SU-DHL-6 (cell line): ENCODE measurements around the gene PRXL2B.

Experiments used
- H2AFZ ChIP-seq: fragments of 200-600 bp; sonication (generic); 2 replicates; pipeline ENCODE4 v1.6.1; 2014; ENCODE audit warnings: low read depth, mild to moderate bottlenecking, moderate library complexity, mixed read lengths, antibody characterized with exemption, low read length; ENCODE audit not compliant: severe bottlenecking
- H3F3A ChIP-seq: fragments of 200-600 bp; shearing (Covaris generic); 2 replicates; pipeline ENCODE4 v1.6.0; 2016; ENCODE audit warnings: antibody characterized with exemption, mild to moderate bottlenecking; ENCODE audit not compliant: insufficient read depth
- H3K27ac ChIP-seq: fragments of 200-600 bp; sonication (generic); 2 replicates; pipeline ENCODE4 v1.5.1; 2016; ENCODE audit warnings: low read depth, mild to moderate bottlenecking, low read length, moderate library complexity, mixed read lengths
- H3K27me3 ChIP-seq: fragments of 200-600 bp; sonication (generic), shearing (Covaris generic); 2 replicates; pipeline ENCODE4 v1.6.0; 2014; ENCODE audit warnings: mild to moderate bottlenecking, low read length
- H3K36me3 ChIP-seq: fragments of 200-600 bp; sonication (generic); 2 replicates; pipeline ENCODE4 v1.6.1; 2014; ENCODE audit warnings: mild to moderate bottlenecking, low read length, mixed read lengths
- H3K4me2 ChIP-seq: fragments of 300-600, 200-600 bp; shearing (Covaris generic), sonication (generic); 2 replicates; pipeline ENCODE4 v1.6.0; 2014; ENCODE audit warnings: low read length, low read depth, mild to moderate bottlenecking; ENCODE audit not compliant: poor library complexity, severe bottlenecking
- H3K4me3 ChIP-seq: fragments of 200-600 bp; sonication (generic); 2 replicates; pipeline ENCODE4 v1.5.1; 2014; ENCODE audit warnings: antibody characterized with exemption, low read length, mild to moderate bottlenecking, mixed read lengths; ENCODE audit not compliant: insufficient read depth, poor library complexity, severe bottlenecking
- H3K79me2 ChIP-seq: fragments of 200-600 bp; sonication (generic); 2 replicates; pipeline ENCODE4 v1.6.1; 2014; ENCODE audit warnings: mild to moderate bottlenecking, low read length, moderate library complexity; ENCODE audit not compliant: insufficient read depth
- H3K9ac ChIP-seq: fragments of 200-600 bp; sonication (generic); 2 replicates; pipeline ENCODE4 v1.7.0; 2014; ENCODE audit warnings: mild to moderate bottlenecking, low read length
- H3K9me2 ChIP-seq: fragments of 200-600 bp; sonication (generic); replicated peaks from 2 replicates; pipeline ENCODE4 v1.6.1; 2014; ENCODE audit warnings: low read length; ENCODE audit not compliant: insufficient read depth
- H3K9me3 ChIP-seq: fragments of 200-600 bp; sonication (generic); 2 replicates; pipeline ENCODE4 v1.6.1; 2014; ENCODE audit warnings: low read length, mixed read lengths; ENCODE audit not compliant: insufficient read depth
- H4K20me1 ChIP-seq: fragments of 200-600 bp; sonication (generic); 2 replicates; pipeline ENCODE4 v1.6.1; 2014; ENCODE audit warnings: low read depth, mild to moderate bottlenecking, antibody characterized with exemption, low read length, moderate library complexity, mixed read lengths
- CTCF ChIP-seq: fragments of 200-600 bp; sonication (generic); IDR thresholded peaks from one replicate; pipeline ENCODE4 v1.5.1; 2017; ENCODE audit warnings: antibody characterized with exemption, mild to moderate bottlenecking, low read length, moderate library complexity; ENCODE audit not compliant: insufficient read depth, poor library complexity, severe bottlenecking
- EZH2phosphoT487 ChIP-seq: fragments of 200-600 bp; sonication (generic), shearing (Covaris generic); conservative IDR thresholded peaks from 2 replicates; pipeline ENCODE4 v1.6.1; 2018; ENCODE audit warnings: mild to moderate bottlenecking, antibody characterized with exemption, low read length, moderate library complexity, mixed read lengths

PRXL2B gene

GRCh38 chr1:2598329-2598931 lies 11.9 kb downstream of the PRXL2B start:
- no peak overlapping the region for H3K4me3 ChIP-seq
- H2AFZ ChIP-seq = no peak overlapping the region

GRCh38 chr1:2601721-2602303 lies 15.2 kb downstream of the PRXL2B start:
- Histone ChIP-seq H3K36me3 (no peaks in the 10 kb centered on the region), H3K4me2 (no peak overlapping the region), H3K9me2 (no peaks in the 10 kb centered on the region), H3K9ac (no peak overlapping the region), H3K4me3 (no peak overlapping the region), H2AFZ (no peak overlapping the region), H3K9me3 (no peaks in the 10 kb centered on the region), H4K20me1 (no peaks in the 10 kb centered on the region), H3K27ac (no peak overlapping the region), H3K27me3 (no peaks in the 10 kb centered on the region), H3F3A (no peaks in the 10 kb centered on the region), H3K79me2 (no peaks in the 10 kb centered on the region)
- TF ChIP-seq EZH2phosphoT487 = no peak
- TF ChIP-seq CTCF = no peak

More at GRCh38 chr1:2598329-2598931, 11.9 kb downstream of the PRXL2B start:
- Histone ChIP-seq H3K4me2 (no peak overlapping the region), H3K79me2 (no peaks in the 10 kb centered on the region), H3K9ac (no peak overlapping the region), H3K9me3 (no peaks in the 10 kb centered on the region), H3K27ac (no peak overlapping the region), H3K27me3 (no peaks in the 10 kb centered on the region), H3F3A (no peaks in the 10 kb centered on the region), H4K20me1 (no peaks in the 10 kb centered on the region), H3K9me2 (no peaks in the 10 kb centered on the region), H3K36me3 (no peaks in the 10 kb centered on the region)
- TF ChIP-seq CTCF = no peak
- no peak for TF ChIP-seq EZH2phosphoT487

GRCh38 chr1:2602311-2602835 lies 15.8 kb downstream of the PRXL2B start:
- Histone ChIP-seq H3K9ac (no peak overlapping the region), H3K27ac (no peak overlapping the region), H3K79me2 (no peaks in the 10 kb centered on the region), H3K4me3 (no peak overlapping the region), H3K36me3 (no peaks in the 10 kb centered on the region), H2AFZ (no peak overlapping the region), H4K20me1 (no peaks in the 10 kb centered on the region), H3K9me3 (no peaks in the 10 kb centered on the region), H3K27me3 (no peaks in the 10 kb centered on the region), H3K9me2 (no peaks in the 10 kb centered on the region), H3K4me2 (no peak overlapping the region), H3F3A (no peaks in the 10 kb centered on the region)
- TF ChIP-seq EZH2phosphoT487 (no peak), CTCF (no peak)
